Stimulated activated CD8-positive, alpha-beta memory T cell treated with anti-CD3 and anti-CD28 coated beads, Interleukin-7, amount 100 ng/mL, for 48 hours (primary cell): ENCODE measurements around the gene CCNY.
"Not testable (repeated sequence)": the region's sequence is repeated elsewhere in the genome, so short reads cannot be mapped to it uniquely, and the experiment has no call there.

Experiments used
- DNase-seq, 2 donors: peaks; one replicate each; pipeline ENCODE4 v3.0.0-alpha.2; 2020; ENCODE audit warnings: low read depth in 1 of 2; ENCODE audit errors: extremely low read depth in 1 of 2

CCNY gene

GRCh38 chr10:35336084-35336831 lies at the start of gene CCNY:
Gene CCNY, plus strand, starts transcription at chr10:35336509. Its CDS starts 545 bp downstream, at chr10:35337054.
- peak; percentile 64 to 65 for DNase-seq

GRCh38 chr10:35289198-35289597 lies 47.1 kb upstream of the CCNY start:
- no peak for DNase-seq

GRCh38 chr10:35294506-35294905 lies 41.8 kb upstream of the CCNY start:
- no peak for DNase-seq

- no peak for DNase-seq
Measured at GRCh38 chr10:35299016-35299415, 37.3 kb upstream of the CCNY start.

- DNase-seq: no peak
Measured at GRCh38 chr10:35300063-35300699, 36.1 kb upstream of the CCNY start.

GRCh38 chr10:35304649-35305048 lies 31.7 kb upstream of the CCNY start:
- no peak for DNase-seq

GRCh38 chr10:35306852-35307251 lies 29.5 kb upstream of the CCNY start:
- DNase-seq: no peak

GRCh38 chr10:35307297-35307696 lies 29.0 kb upstream of the CCNY start:
- no peak for DNase-seq

- no peak for DNase-seq
Measured at GRCh38 chr10:35308809-35309208, 27.5 kb upstream of the CCNY start.

GRCh38 chr10:35314142-35314541 lies 22.2 kb upstream of the CCNY start:
- not testable (repeated sequence) for DNase-seq

GRCh38 chr10:35315235-35315634 lies 21.1 kb upstream of the CCNY start:
- DNase-seq: not testable (repeated sequence)

GRCh38 chr10:35316218-35316967 lies 19.9 kb upstream of the CCNY start:
- DNase-seq: no peak

GRCh38 chr10:35318551-35318950 lies 17.8 kb upstream of the CCNY start:
- no peak for DNase-seq

GRCh38 chr10:35320341-35320740 lies 16.0 kb upstream of the CCNY start:
- DNase-seq: no peak

GRCh38 chr10:35322636-35323035 lies 13.7 kb upstream of the CCNY start:
- DNase-seq: no peak

- no peak for DNase-seq
Measured at GRCh38 chr10:35324196-35324595, 12.1 kb upstream of the CCNY start.

GRCh38 chr10:35326466-35327235 lies 9.7 kb upstream of the CCNY start:
- DNase-seq: no peak

GRCh38 chr10:35327790-35328403 lies 8.4 kb upstream of the CCNY start:
- DNase-seq: no peak

GRCh38 chr10:35328404-35329037 lies 7.8 kb upstream of the CCNY start:
- DNase-seq: no peak

- DNase-seq: no peak
Measured at GRCh38 chr10:35329520-35329919, 6.8 kb upstream of the CCNY start.
